Naive thymus-derived CD4-positive, alpha-beta T cell (primary cell): ENCODE data around the gene ATP10D. TPM values are rescaled to one million over a fixed set of nuclear protein-coding genes. Genes with fewer than 3 reads are reported as not detected.
A peak's percentile ranks its signal among the peaks of the same experiment; 100 is the strongest.

Experiments
- ATAC-seq: fragments of 150-1000 bp; cut with Tn5 transposase; 2 replicates; pipeline ENCODE4 v1.10.0; 2021; ENCODE audit warnings: mild to moderate bottlenecking, moderate library complexity
- CTCF ChIA-PET: fragments of 350-600 bp; sonication (Branson Sonifier 250); formaldehyde crosslinking; loops from one replicate; lab custom pipeline; 2021; ENCODE audit warnings: antibody characterized with exemption; lab: Charles Lee
- POLR2A ChIA-PET: fragments of 350-600 bp; sonication (Branson Sonifier 250); formaldehyde crosslinking; loops from one replicate; lab custom pipeline; 2021; ENCODE audit warnings: antibody characterized with exemption, inconsistent platforms; lab: Charles Lee
- DNase-seq, 9 donors: peaks; one replicate each; pipeline versions ENCODE4 v3.0.0 to v3.0.0-alpha.2; 2020 to 2022; ENCODE audit warnings: mixed read lengths in 1 of 9
- H3K27ac ChIP-seq: one replicate; pipeline ENCODE4 v1.7.0; 2013; ENCODE audit warnings: mild to moderate bottlenecking, low read depth, low read length, moderate library complexity
- H3K27me3 ChIP-seq, 2 donors: one replicate each; pipeline ENCODE4 v1.7.0; 2013; ENCODE audit warnings: low read length in 2 of 2, mild to moderate bottlenecking in 2 of 2, moderate library complexity in 2 of 2; ENCODE audit not compliant: control insufficient read depth in 2 of 2, insufficient read depth in 2 of 2
- H3K36me3 ChIP-seq, 3 experiments: 1 replicate in 2 of 3; 2 replicates in 1 of 3; pipeline ENCODE4 v1.7.0; 2013; ENCODE audit warnings: low read length in 3 of 3, mild to moderate bottlenecking in 3 of 3, moderate library complexity in 1 of 3; ENCODE audit not compliant: insufficient read depth in 3 of 3, control insufficient read depth in 2 of 3
- H3K4me1 ChIP-seq, 2 donors: one replicate each; pipeline ENCODE4 v1.7.0; 2013; ENCODE audit warnings: low read length in 2 of 2, mild to moderate bottlenecking in 2 of 2, moderate library complexity in 1 of 2; ENCODE audit not compliant: control insufficient read depth in 2 of 2, insufficient read depth in 2 of 2
- H3K4me3 ChIP-seq: 2 replicates; pipeline ENCODE4 v1.7.0; 2013; ENCODE audit warnings: mild to moderate bottlenecking, low read length
- H3K9me3 ChIP-seq, 3 experiments: 1 replicate in 2 of 3; 2 replicates in 1 of 3; pipeline ENCODE4 v1.7.0; 2013; ENCODE audit warnings: low read length in 3 of 3; ENCODE audit not compliant: control insufficient read depth in 2 of 3
- H3K27ac Mint-ChIP-seq, 9 donors: one replicate each; pipeline ENCODE4 v1.8.0; 2020 to 2022; ENCODE audit warnings: mixed read lengths in 9 of 9, mild to moderate bottlenecking in 8 of 9, moderate library complexity in 5 of 9, inconsistent platforms in 2 of 9
- H3K27me3 Mint-ChIP-seq, 5 donors: one replicate each; pipeline ENCODE4 v1.8.0; 2021 to 2022; ENCODE audit warnings: mixed read lengths in 5 of 5, mild to moderate bottlenecking in 1 of 5
- H3K36me3 Mint-ChIP-seq, 5 donors: one replicate each; pipeline ENCODE4 v1.8.0; 2020 to 2022; ENCODE audit warnings: mixed read lengths in 5 of 5, mild to moderate bottlenecking in 3 of 5, inconsistent platforms in 1 of 5
- H3K4me1 Mint-ChIP-seq, 7 donors: one replicate each; pipeline ENCODE4 v1.8.0; 2020 to 2022; ENCODE audit warnings: mixed read lengths in 7 of 7, mild to moderate bottlenecking in 3 of 7, inconsistent platforms in 1 of 7
- H3K4me3 Mint-ChIP-seq, 10 donors: one replicate each; pipeline ENCODE4 v1.8.0; 2020 to 2022; ENCODE audit warnings: mild to moderate bottlenecking in 10 of 10, mixed read lengths in 10 of 10, moderate library complexity in 6 of 10, inconsistent platforms in 2 of 10
- H3K9me3 Mint-ChIP-seq, 11 donors: one replicate each; pipeline ENCODE4 v1.8.0; 2020 to 2022; ENCODE audit warnings: mixed read lengths in 11 of 11, mild to moderate bottlenecking in 4 of 11, inconsistent platforms in 1 of 11, moderate library complexity in 1 of 11
- intact Hi-C, 2 donors: fragments of 100-400 bp; cut with micrococcal nuclease; formaldehyde crosslinking; loops; one replicate each; pipeline ENCODE4 v1.15.1; 2023
- polyA plus RNA-seq, 2 donors: library from polyadenylated mRNA; unstranded; fragments of 300-500 nt; fragmentation: Illumina TruSeq; gene quantifications; one replicate each; pipeline ENCODE4 v1.2.3, GENCODE V29; 2021
- total RNA-seq, 6 experiments: library from RNA in 5 of 6; stranded (reverse) in 5 of 6; gene quantifications; 1 replicate in 5 of 6; 2 replicates in 1 of 6; pipeline ENCODE4 v1.2.3 and lab custom pipeline; 2021 to 2026

The ATP10D gene
- total and polyA plus RNA-seq, 7 experiments from 2014 or later = 0.45 to 29.0 (median 3.4) TPM

- ATAC-seq (no peak), DNase-seq (no peak)
- Mint-ChIP-seq H3K4me3 (no peak overlapping the region), H3K36me3 (peaks cover 0 to 7% (median 0%) of the 10 kb centered on the region in 5 donors), H3K9me3 (no peaks in the 10 kb centered on the region), H3K27me3 (no peaks in the 10 kb centered on the region), H3K27ac (no peak overlapping the region), H3K4me1 (peaks cover 0 to 2% (median 0%) of the 10 kb centered on the region in 7 donors)
- Histone ChIP-seq H3K27ac (no peak overlapping the region), H3K4me1 (no peaks in the 10 kb centered on the region), H3K27me3 (no peaks in the 10 kb centered on the region), H3K9me3 (no peaks in the 10 kb centered on the region), H3K36me3 (no peaks in the 10 kb centered on the region), H3K4me3 (no peak overlapping the region)
- intact Hi-C loops = no loop called here
- POLR2A ChIA-PET = no interaction called here
- CTCF ChIA-PET = interaction anchor here (0.7 kb wide), 1 partner anchor 581 kb away, joined by 4 read pairs; no protein-coding TSS in a partner anchor
These were observed 72.2 kb downstream of the ATP10D start for GRCh38 chr4:47557255-47557654.

GRCh38 chr4:47560682-47561081 is 75.6 kb downstream of the ATP10D start:
- intact Hi-C loops = loop anchor here in 1 of 2 donors (10.0 kb wide), 2 partner anchors 176 to 436 kb away; no protein-coding TSS in a partner anchor
- H3K4me3 Mint-ChIP-seq = no peak overlapping the region
- no peaks in the 10 kb centered on the region for H3K27me3 Mint-ChIP-seq
- H3K27me3 ChIP-seq = no peaks in the 10 kb centered on the region
- no peak overlapping the region for H3K4me3 ChIP-seq
- ChIA-PET POLR2A (no interaction called here), CTCF (no interaction called here)
- no peak overlapping the region for H3K27ac ChIP-seq
- H3K9me3 Mint-ChIP-seq = no peaks in the 10 kb centered on the region
- H3K4me1 ChIP-seq = peaks cover 0 to 6% of the 10 kb centered on the region in 2 donors
- no peaks in the 10 kb centered on the region for H3K9me3 ChIP-seq
- DNase-seq = no peak
- no peak for ATAC-seq
- H3K36me3 ChIP-seq = no peaks in the 10 kb centered on the region
- no peak overlapping the region for H3K27ac Mint-ChIP-seq
- peaks cover 0 to 7% (median 0%) of the 10 kb centered on the region in 5 donors for H3K36me3 Mint-ChIP-seq
- peaks cover 0 to 11% (median 5%) of the 10 kb centered on the region in 7 donors for H3K4me1 Mint-ChIP-seq

- DNase-seq = no peak
- no peak overlapping the region for H3K4me3 Mint-ChIP-seq
- H3K36me3 ChIP-seq = no peaks in the 10 kb centered on the region
- no peak overlapping the region for H3K27ac Mint-ChIP-seq
- ChIA-PET CTCF (no interaction called here), POLR2A (no interaction called here)
- H3K27me3 Mint-ChIP-seq = no peaks in the 10 kb centered on the region
- no peaks in the 10 kb centered on the region for H3K27me3 ChIP-seq
- H3K4me1 ChIP-seq = peaks cover 0 to 6% of the 10 kb centered on the region in 2 donors
- peaks cover 0 to 11% (median 5%) of the 10 kb centered on the region in 7 donors for H3K4me1 Mint-ChIP-seq
- no peak overlapping the region for H3K4me3 ChIP-seq
- H3K9me3 ChIP-seq = no peaks in the 10 kb centered on the region
- ATAC-seq = no peak
- no peaks in the 10 kb centered on the region for H3K9me3 Mint-ChIP-seq
- peaks cover 0 to 7% (median 0%) of the 10 kb centered on the region in 5 donors for H3K36me3 Mint-ChIP-seq
- intact Hi-C loops = loop anchor here in 1 of 2 donors (10.0 kb wide), 2 partner anchors 177 to 437 kb away; no protein-coding TSS in a partner anchor
- H3K27ac ChIP-seq = no peak overlapping the region
These were observed 76.3 kb downstream of the ATP10D start for GRCh38 chr4:47561331-47561730.

GRCh38 chr4:47562297-47562696 is 77.2 kb downstream of the ATP10D start:
- H3K36me3 ChIP-seq = no peaks in the 10 kb centered on the region
- Mint-ChIP-seq H3K4me3 (no peak overlapping the region), H3K4me1 (peaks cover 0 to 11% (median 5%) of the 10 kb centered on the region in 7 donors), H3K36me3 (peaks cover 0 to 7% (median 0%) of the 10 kb centered on the region in 5 donors), H3K9me3 (no peaks in the 10 kb centered on the region), H3K27ac (no peak overlapping the region), H3K27me3 (no peaks in the 10 kb centered on the region)
- H3K9me3 ChIP-seq = no peaks in the 10 kb centered on the region
- ChIA-PET CTCF (no interaction called here), POLR2A (no interaction called here)
- DNase-seq = no peak
- H3K27me3 ChIP-seq = no peaks in the 10 kb centered on the region
- no peak overlapping the region for H3K27ac ChIP-seq
- peaks cover 0 to 6% of the 10 kb centered on the region in 2 donors for H3K4me1 ChIP-seq
- no peak overlapping the region for H3K4me3 ChIP-seq
- peak; percentile 45 for ATAC-seq
- intact Hi-C loops = loop anchor here in 1 of 2 donors (2.0 to 10.0 kb wide), 3 partner anchors 31 to 437 kb away; no protein-coding TSS in a partner anchor

GRCh38 chr4:47566566-47566965 is 81.5 kb downstream of the ATP10D start:
- ChIA-PET CTCF (interaction anchor here (0.7 kb wide), 1 partner anchor 181 kb away, joined by 3 read pairs; no protein-coding TSS in a partner anchor), POLR2A (no interaction called here)
- H3K36me3 ChIP-seq = no peaks in the 10 kb centered on the region
- DNase-seq (no peak), ATAC-seq (no peak)
- Mint-ChIP-seq H3K4me1 (peaks cover 0 to 11% (median 5%) of the 10 kb centered on the region in 7 donors), H3K27me3 (no peaks in the 10 kb centered on the region), H3K9me3 (no peaks in the 10 kb centered on the region), H3K4me3 (no peak overlapping the region), H3K27ac (no peak overlapping the region), H3K36me3 (peaks cover 0 to 15% (median 10%) of the 10 kb centered on the region in 5 donors)
- H3K4me1 ChIP-seq = peaks cover 0 to 6% of the 10 kb centered on the region in 2 donors
- H3K9me3 ChIP-seq = no peaks in the 10 kb centered on the region
- H3K27me3 ChIP-seq = no peaks in the 10 kb centered on the region
- no peak overlapping the region for H3K4me3 ChIP-seq
- H3K27ac ChIP-seq = no peak overlapping the region
- intact Hi-C loops = loop anchor here in 1 of 2 donors (10.0 kb wide), 2 partner anchors 182 to 442 kb away; no protein-coding TSS in a partner anchor

GRCh38 chr4:47566969-47567368 is 81.9 kb downstream of the ATP10D start:
- H3K4me1 ChIP-seq = peaks cover 0 to 6% of the 10 kb centered on the region in 2 donors
- H3K36me3 Mint-ChIP-seq = peaks cover 0 to 17% (median 10%) of the 10 kb centered on the region in 5 donors
- H3K4me3 Mint-ChIP-seq = no peak overlapping the region
- H3K9me3 ChIP-seq = no peaks in the 10 kb centered on the region
- DNase-seq (no peak), ATAC-seq (no peak)
- no peaks in the 10 kb centered on the region for H3K27me3 Mint-ChIP-seq
- no peaks in the 10 kb centered on the region for H3K9me3 Mint-ChIP-seq
- no peak overlapping the region for H3K27ac ChIP-seq
- no peaks in the 10 kb centered on the region for H3K27me3 ChIP-seq
- POLR2A ChIA-PET = no interaction called here
- CTCF ChIA-PET = interaction anchor here (0.7 kb wide), 1 partner anchor 181 kb away, joined by 3 read pairs; no protein-coding TSS in a partner anchor
- no peak overlapping the region for H3K4me3 ChIP-seq
- H3K4me1 Mint-ChIP-seq = peaks cover 0 to 11% (median 5%) of the 10 kb centered on the region in 7 donors
- no peaks in the 10 kb centered on the region for H3K36me3 ChIP-seq
- no peak overlapping the region for H3K27ac Mint-ChIP-seq
- intact Hi-C loops = loop anchor here in 1 of 2 donors (10.0 kb wide), 2 partner anchors 182 to 442 kb away; no protein-coding TSS in a partner anchor
